ENCODE measurements around the gene EXOSC6.
"Not testable (repeated sequence)": the region's sequence is repeated elsewhere in the genome, so short reads cannot be mapped to it uniquely, and the experiment has no call there.

GRCh38 chr16:70222574-70222973 lies 29.2 kb downstream of the EXOSC6 start:
- not testable (repeated sequence) for TF ChIP-seq CTCF, EP300, POLR2A, POLR2AphosphoS5 (IDR thresholded peaks at IDR 0.05)

Data from suprapubic skin (tissue), 4 donors.